Osteoblast (primary cell): ENCODE data around the gene LTB4R. TPM values are rescaled to one million over a fixed set of nuclear protein-coding genes. Genes with fewer than 3 reads are reported as not detected.
A peak's percentile ranks its signal among the peaks of the same experiment; 100 is the strongest.

Experiments
- DNase-seq: peaks from one replicate; pipeline ENCODE4 v3.0.0; 2011; ENCODE audit warnings: low spot score, mixed read lengths; ENCODE audit not compliant: insufficient read length; ENCODE audit errors: missing footprints
- H2AFZ ChIP-seq: 2 replicates; pipeline ENCODE4 v1.6.0; 2011; ENCODE audit warnings: mild to moderate bottlenecking, low read length
- H3K27ac ChIP-seq: 2 replicates; pipeline ENCODE4 v1.5.1; 2011; ENCODE audit warnings: mild to moderate bottlenecking, low read depth, low read length, moderate library complexity
- H3K27me3 ChIP-seq: 2 replicates; pipeline ENCODE4 v1.6.0; 2012; ENCODE audit warnings: mild to moderate bottlenecking, control low read depth, inconsistent platforms, low read length, moderate library complexity; ENCODE audit not compliant: insufficient read depth
- H3K36me3 ChIP-seq: 2 replicates; pipeline ENCODE4 v1.5.1; 2011; ENCODE audit warnings: mild to moderate bottlenecking, low read length, control low read depth, moderate library complexity; ENCODE audit not compliant: insufficient read depth
- H3K4me1 ChIP-seq: 2 replicates; pipeline ENCODE4 v1.5.1; 2011; ENCODE audit warnings: mild to moderate bottlenecking, low read length, control low read depth, moderate library complexity; ENCODE audit not compliant: insufficient read depth
- H3K4me2 ChIP-seq: 2 replicates; pipeline ENCODE4 v1.6.0; 2011; ENCODE audit warnings: mild to moderate bottlenecking, low read length; ENCODE audit not compliant: insufficient read depth
- H3K4me3 ChIP-seq: fragments of 200-600 bp; sonication (generic); 3 replicates; pipeline ENCODE4 v1.5.1; 2012; ENCODE audit warnings: mild to moderate bottlenecking, low read length, inconsistent platforms; ENCODE audit not compliant: insufficient read depth
- H3K79me2 ChIP-seq: 2 replicates; pipeline ENCODE4 v1.6.0; 2012; ENCODE audit warnings: mild to moderate bottlenecking, low read length, control low read depth, inconsistent platforms; ENCODE audit not compliant: insufficient read depth
- H3K9me3 ChIP-seq: 2 replicates; pipeline ENCODE4 v1.5.1; 2011; ENCODE audit warnings: low read depth, low read length, control low read depth
- H4K20me1 ChIP-seq: 2 replicates; pipeline ENCODE4 v1.6.0; 2012; ENCODE audit warnings: mild to moderate bottlenecking, low read length, control low read depth; ENCODE audit not compliant: insufficient read depth
- CTCF ChIP-seq: IDR thresholded peaks from 2 replicates; pipeline ENCODE4 v1.5.1; 2011; ENCODE audit warnings: mild to moderate bottlenecking, low read depth, low read length, moderate library complexity; ENCODE audit errors: extremely low read depth
- total RNA-seq: library from RNA; depleted of rRNA; stranded (reverse); fragments of >200 nt; gene quantifications from 2 replicates; pipeline ENCODE4 v1.2.3, GENCODE V29; 2012

Gene LTB4R
- total RNA-seq, 1 donor = 1.8 TPM

GRCh38 chr14:24292118-24292807 lies 19.0 kb upstream of the LTB4R start:
- H3K27ac ChIP-seq = no peak overlapping the region
- H2AFZ ChIP-seq = no peak overlapping the region
- no peak for DNase-seq
- H3K4me1 ChIP-seq = peaks cover 4% of the 10 kb centered on the region
- H4K20me1 ChIP-seq = no peaks in the 10 kb centered on the region
- no peak overlapping the region for H3K4me3 ChIP-seq
- no peak overlapping the region for H3K4me2 ChIP-seq
- TF ChIP-seq CTCF = no peak
- H3K79me2 ChIP-seq = no peaks in the 10 kb centered on the region
- peaks cover 45% of the 10 kb centered on the region for H3K36me3 ChIP-seq
- H3K27me3 ChIP-seq = no peaks in the 10 kb centered on the region
- no peaks in the 10 kb centered on the region for H3K9me3 ChIP-seq

- peaks cover 4% of the 10 kb centered on the region for H3K4me1 ChIP-seq
- no peak overlapping the region for H3K4me3 ChIP-seq
- H4K20me1 ChIP-seq = no peaks in the 10 kb centered on the region
- H3K9me3 ChIP-seq = no peaks in the 10 kb centered on the region
- no peaks in the 10 kb centered on the region for H3K79me2 ChIP-seq
- no peak overlapping the region for H2AFZ ChIP-seq
- no peak for DNase-seq
- H3K4me2 ChIP-seq = no peak overlapping the region
- peaks cover 45% of the 10 kb centered on the region for H3K36me3 ChIP-seq
- H3K27me3 ChIP-seq = no peaks in the 10 kb centered on the region
- no peak for TF ChIP-seq CTCF
- H3K27ac ChIP-seq = no peak overlapping the region
Measured at GRCh38 chr14:24293525-24293924, 17.8 kb upstream of the LTB4R start.

- H3K4me2 ChIP-seq = no peak overlapping the region
- no peak overlapping the region for H3K4me3 ChIP-seq
- H3K79me2 ChIP-seq = peaks cover 17% of the 10 kb centered on the region
- H2AFZ ChIP-seq = no peak overlapping the region
- DNase-seq = peak; percentile 99
- H3K27ac ChIP-seq = peak overlapping the region; percentile 63
- peaks cover 28% of the 10 kb centered on the region for H3K36me3 ChIP-seq
- H3K4me1 ChIP-seq = peaks cover 21% of the 10 kb centered on the region
- H3K9me3 ChIP-seq = no peaks in the 10 kb centered on the region
- H4K20me1 ChIP-seq = peaks cover 2% of the 10 kb centered on the region
- peak; percentile 82 for TF ChIP-seq CTCF
- no peaks in the 10 kb centered on the region for H3K27me3 ChIP-seq
Measured at GRCh38 chr14:24296341-24297157, 14.8 kb upstream of the LTB4R start.
